Liver (tissue), 9 donors: Measurements from ENCODE around the gene HTD2. TPM values are rescaled to one million over a fixed set of nuclear protein-coding genes. Genes with fewer than 3 reads are reported as not detected.
"Not testable (repeated sequence)": the region's sequence is repeated elsewhere in the genome, so short reads cannot be mapped to it uniquely, and the experiment has no call there.

Experiments used
- DNase-seq: peaks from one replicate; pipeline ENCODE4 v3.0.0-alpha.2; 2017; ENCODE audit warnings: low spot score
- H3K27ac ChIP-seq, 2 donors: one replicate each; pipeline ENCODE4 v1.7.0; 2013; ENCODE audit warnings: inconsistent platforms in 2 of 2, low read length in 2 of 2, control low read depth in 1 of 2, low read depth in 1 of 2, mild to moderate bottlenecking in 1 of 2
- H3K27me3 ChIP-seq, 4 donors: one replicate each; pipeline versions ENCODE4 v1.6.1 to v1.7.0; 2013; ENCODE audit warnings: low read length in 3 of 4, inconsistent platforms in 1 of 4, mild to moderate bottlenecking in 1 of 4, moderate library complexity in 1 of 4; ENCODE audit not compliant: control insufficient read depth in 4 of 4, insufficient read depth in 4 of 4
- H3K36me3 ChIP-seq, 4 donors: one replicate each; pipeline versions ENCODE4 v1.6.1 to v1.7.0; 2013; ENCODE audit warnings: low read length in 3 of 4, mild to moderate bottlenecking in 3 of 4, low read depth in 1 of 4, moderate library complexity in 1 of 4; ENCODE audit not compliant: control insufficient read depth in 4 of 4, insufficient read depth in 3 of 4
- H3K4me1 ChIP-seq, 4 donors: one replicate each; pipeline versions ENCODE4 v1.6.1 to v1.7.0; 2013; ENCODE audit warnings: low read length in 3 of 4, mild to moderate bottlenecking in 3 of 4, moderate library complexity in 1 of 4; ENCODE audit not compliant: control insufficient read depth in 4 of 4, insufficient read depth in 4 of 4
- H3K4me3 ChIP-seq, 3 donors: one replicate each; pipeline versions ENCODE4 v1.6.1 to v1.7.0; 2013; ENCODE audit warnings: low read length in 3 of 3, control low read depth in 1 of 3, low read depth in 1 of 3, mild to moderate bottlenecking in 1 of 3
- H3K9ac ChIP-seq, 2 donors: one replicate each; pipeline ENCODE4 v1.7.0; 2013; ENCODE audit warnings: low read length in 2 of 2, mild to moderate bottlenecking in 2 of 2, moderate library complexity in 2 of 2, control low read depth in 1 of 2, low read depth in 1 of 2
- H3K9me3 ChIP-seq, 4 donors: one replicate each; pipeline versions ENCODE4 v1.6.1 to v1.7.0; 2013; ENCODE audit warnings: low read length in 3 of 4; ENCODE audit not compliant: control insufficient read depth in 4 of 4
- FOXA1 ChIP-seq: IDR thresholded peaks from 2 replicates; pipeline ENCODE4 v1.6.1; 2016; ENCODE audit warnings: antibody characterized with exemption
- GABPA ChIP-seq, 2 donors: IDR thresholded peaks in 1 of 2; conservative IDR thresholded peaks in 1 of 2; 2 replicates each; pipeline ENCODE4 v1.6.1; 2016; ENCODE audit warnings: antibody characterized with exemption in 2 of 2, mild to moderate bottlenecking in 1 of 2, moderate library complexity in 1 of 2
- HNF4A ChIP-seq, 2 donors: conservative IDR thresholded peaks; 2 replicates each; pipeline ENCODE4 v1.6.1; 2016; ENCODE audit warnings: antibody characterized with exemption in 2 of 2, mild to moderate bottlenecking in 2 of 2
- HNF4G ChIP-seq: IDR thresholded peaks from 2 replicates; pipeline ENCODE4 v1.6.1; 2016; ENCODE audit warnings: antibody characterized with exemption
- JUND ChIP-seq, 2 donors: IDR thresholded peaks; 2 replicates each; pipeline ENCODE4 v1.6.1; 2016; ENCODE audit warnings: antibody characterized with exemption in 2 of 2
- MAX ChIP-seq: IDR thresholded peaks from 2 replicates; pipeline ENCODE4 v1.6.1; 2016; ENCODE audit warnings: antibody characterized with exemption
- NR2F2 ChIP-seq: IDR thresholded peaks from 2 replicates; pipeline ENCODE4 v1.6.1; 2016; ENCODE audit warnings: antibody characterized with exemption
- RAD21 ChIP-seq, 2 donors: IDR thresholded peaks; 2 replicates each; pipeline ENCODE4 v1.6.1; 2016; ENCODE audit warnings: antibody characterized with exemption in 2 of 2, mild to moderate bottlenecking in 2 of 2
- REST ChIP-seq: IDR thresholded peaks from 2 replicates; pipeline ENCODE4 v1.6.1; 2016; ENCODE audit warnings: antibody characterized with exemption, mild to moderate bottlenecking
- SP1 ChIP-seq: IDR thresholded peaks from 2 replicates; pipeline ENCODE4 v1.6.1; 2018; ENCODE audit warnings: antibody characterized with exemption, mild to moderate bottlenecking
- TAF1 ChIP-seq: conservative IDR thresholded peaks from 2 replicates; pipeline ENCODE4 v1.6.1; 2016; ENCODE audit warnings: antibody characterized with exemption, mild to moderate bottlenecking
- WGBS: extraction: QIAGEN DNeasy Blood & Tissue Kit; methylation state at CpG from one replicate; pipeline ENCODE4 v1.1.7; 2013; 5-methylcytosine and 5-hydroxymethylcytosine counted together
- polyA plus RNA-seq, 2 donors: library from polyadenylated mRNA; stranded (reverse) in 1 of 2; unstranded in 1 of 2; fragments of 200-250 nt in 1 of 2; fragments of >200 nt in 1 of 2; fragmentation: Nextera tagmentation in 1 of 2; extraction: Ambion mirVana in 1 of 2; gene quantifications; one replicate each; pipeline versions ENCODE4 v1.2.1 to v1.2.3, GENCODE V29; 2013 to 2015
- total RNA-seq, 2 donors: library from RNA; depleted of rRNA; stranded (reverse); fragments of >200 nt; gene quantifications; one replicate each; pipeline ENCODE4 v1.2.3, GENCODE V29; 2014
- donor health status: healthy.
- donor health status: healthy.
- donor health status: healthy.
- donor health status: healthy.
- donor health status: healthy.

HTD2 gene
- total and polyA plus RNA-seq, 4 donors, result 6.6 to 14.8 (median 11.0) TPM

GRCh38 chr3:58285334-58285733 lies 21.0 kb upstream of the HTD2 start (continued):
- TF ChIP-seq REST (no peak), SP1 (no peak), HNF4A (conservative IDR thresholded peaks at IDR 0.05) (no peak), TAF1 (no peak)

- Histone ChIP-seq H3K9me3 (no peaks in the 10 kb centered on the region), H3K36me3 (peaks cover 11 to 39% (median 25%) of the 10 kb centered on the region in 4 donors), H3K27ac (no peak overlapping the region), H3K27me3 (no peaks in the 10 kb centered on the region), H3K9ac (no peak overlapping the region), H3K4me3 (no peak overlapping the region), H3K4me1 (no peaks in the 10 kb centered on the region)
- 96% methylated on average over 6 of the region's 6 CpGs for WGBS
- DNase-seq, result no peak
- TF ChIP-seq REST, result no peak
- no peak for TF ChIP-seq GABPA (IDR thresholded peaks at IDR 0.05 in 1 of 2, conservative IDR thresholded peaks at IDR 0.05 in 1 of 2)
- no peak for TF ChIP-seq FOXA1
- TF ChIP-seq MAX, result no peak
- TF ChIP-seq HNF4G, result no peak
- no peak for TF ChIP-seq NR2F2
Observed at GRCh38 chr3:58287354-58287753, 19.0 kb upstream of the HTD2 start.

- Histone ChIP-seq H3K36me3 (peaks cover 11 to 39% (median 23%) of the 10 kb centered on the region in 4 donors), H3K4me3 (no peak overlapping the region), H3K9ac (no peak overlapping the region), H3K27ac (no peak overlapping the region), H3K9me3 (no peaks in the 10 kb centered on the region), H3K4me1 (no peaks in the 10 kb centered on the region), H3K27me3 (no peaks in the 10 kb centered on the region)
- WGBS, result 86% methylated on average over 4 of the region's 4 CpGs
- TF ChIP-seq JUND (IDR thresholded peaks at IDR 0.05) (no peak), SP1 (no peak), TAF1 (no peak), RAD21 (IDR thresholded peaks at IDR 0.05) (peak in 1 of 2 donors; percentile 25)
- DNase-seq, result no peak
Observed at GRCh38 chr3:58288011-58288728, 18.1 kb upstream of the HTD2 start.

GRCh38 chr3:58288964-58289613 lies 17.2 kb upstream of the HTD2 start:
- peaks cover 11 to 33% (median 23%) of the 10 kb centered on the region in 4 donors for H3K36me3 ChIP-seq
- DNase-seq, result not testable (repeated sequence)

GRCh38 chr3:58290446-58290845 lies 15.9 kb upstream of the HTD2 start:
- peaks cover 8 to 26% (median 17%) of the 10 kb centered on the region in 4 donors for H3K36me3 ChIP-seq
- 97% methylated on average over 25 of the region's 33 CpGs for WGBS
- not testable (repeated sequence) for H3K9ac ChIP-seq, H3K27me3 ChIP-seq, H3K4me3 ChIP-seq, H3K9me3 ChIP-seq, H3K27ac ChIP-seq, DNase-seq, H3K4me1 ChIP-seq

More at GRCh38 chr3:58288964-58289613, 17.2 kb upstream of the HTD2 start:
- H3K27me3 ChIP-seq, H3K4me3 ChIP-seq, H3K9ac ChIP-seq, H3K4me1 ChIP-seq, H3K9me3 ChIP-seq, H3K27ac ChIP-seq: not testable (repeated sequence)
- 90% methylated on average over 3 of the region's 4 CpGs for WGBS
